H1 (cell line): Measurements from ENCODE around the gene PDCD7. TPM values are rescaled to one million over a fixed set of nuclear protein-coding genes. Genes with fewer than 3 reads are reported as not detected.

Experiments
- CTCF ChIA-PET: fragments of 300-600 bp; sonication (Branson Sonifier 250); formaldehyde crosslinking; loops from one replicate; lab custom pipeline; 2021; ENCODE audit not compliant: partially characterized antibody; lab: Charles Lee
- POLR2A ChIA-PET: fragments of 300-600 bp; sonication (Branson Sonifier 250); formaldehyde crosslinking; loops from one replicate; lab custom pipeline; 2021; ENCODE audit warnings: inconsistent platforms; ENCODE audit not compliant: partially characterized antibody; lab: Charles Lee
- DNase-seq, 2 experiments: peaks; one replicate each; pipeline versions ENCODE4 v3.0.0 to v3.0.0-alpha.2; 2010 to 2022; ENCODE audit warnings: low spot score in 2 of 2, low read depth in 1 of 2, mixed read lengths in 1 of 2
- FAIRE-seq: peaks from 2 replicates; lab custom pipeline; 2011; peaks lifted over from hg19 to GRCh38; lab: Jason Lieb, UNC
- H2AFZ ChIP-seq: 2 replicates; pipeline ENCODE4 v1.8.1; 2012; ENCODE audit warnings: low read length, inconsistent platforms
- H2AK5ac ChIP-seq: 2 replicates; pipeline ENCODE4 v1.6.1; 2013; ENCODE audit warnings: low read depth, low read length
- H2BK120ac ChIP-seq: replicated peaks from 2 replicates; pipeline ENCODE3; 2013; ENCODE audit warnings: low read depth, low read length, inconsistent platforms
- H2BK12ac ChIP-seq: 2 replicates; pipeline ENCODE4 v1.6.1; 2013; ENCODE audit warnings: low read depth, low read length
- H2BK15ac ChIP-seq: 2 replicates; pipeline ENCODE4 v1.6.1; 2013; ENCODE audit warnings: low read length
- H2BK20ac ChIP-seq: 2 replicates; pipeline ENCODE4 v1.6.1; 2013; ENCODE audit warnings: low read length
- H2BK5ac ChIP-seq: 2 replicates; pipeline ENCODE4 v1.6.1; 2013; ENCODE audit warnings: low read depth, low read length
- H3K14ac ChIP-seq: 2 replicates; pipeline ENCODE4 v1.6.1; 2013; ENCODE audit warnings: inconsistent platforms; ENCODE audit not compliant: insufficient read length
- H3K18ac ChIP-seq: 2 replicates; pipeline ENCODE4 v1.6.1; 2013; ENCODE audit warnings: low read length; ENCODE audit errors: extremely low read depth
- H3K23ac ChIP-seq: 2 replicates; pipeline ENCODE4 v1.6.1; 2013; ENCODE audit warnings: inconsistent platforms; ENCODE audit not compliant: insufficient read length
- H3K23me2 ChIP-seq: 2 replicates; pipeline ENCODE4 v1.6.1; 2013; ENCODE audit warnings: low read depth, low read length
- H3K27ac ChIP-seq: 2 replicates; pipeline ENCODE4 v1.6.1; 2011; ENCODE audit warnings: low read depth, low read length, inconsistent platforms
- H3K27me3 ChIP-seq, 4 experiments: replicated peaks in 1 of 4; 1 replicate in 1 of 4; 2 replicates in 3 of 4; pipeline versions ENCODE4 v1.6.1 to v1.8.1; 2011 to 2013; ENCODE audit warnings: low read length in 3 of 4, mild to moderate bottlenecking in 3 of 4, inconsistent platforms in 2 of 4, mixed read lengths in 2 of 4, moderate library complexity in 1 of 4; ENCODE audit not compliant: control insufficient read depth in 3 of 4, insufficient read depth in 3 of 4; ENCODE audit errors: extremely low read depth in 1 of 4
- H3K36me3 ChIP-seq, 4 experiments: 2 replicates each; pipeline versions ENCODE4 v1.6.1 to v1.8.1; 2011 to 2013; ENCODE audit warnings: mild to moderate bottlenecking in 4 of 4, low read length in 3 of 4, moderate library complexity in 2 of 4, control low read depth in 1 of 4, inconsistent platforms in 1 of 4; ENCODE audit not compliant: insufficient read depth in 4 of 4, control insufficient read depth in 2 of 4
- H3K4ac ChIP-seq: replicated peaks from 2 replicates; pipeline ENCODE3; 2013; ENCODE audit warnings: low read length, low read depth, mixed read lengths, inconsistent platforms; ENCODE audit not compliant: insufficient read length
- H3K4me1 ChIP-seq, 4 experiments: replicated peaks in 1 of 4; 1 replicate in 1 of 4; 2 replicates in 3 of 4; pipeline versions ENCODE4 v1.6.1 to v1.8.1; 2011 to 2013; ENCODE audit warnings: low read length in 3 of 4, inconsistent platforms in 2 of 4, mixed read lengths in 1 of 4; ENCODE audit not compliant: insufficient read depth in 4 of 4, control insufficient read depth in 3 of 4
- H3K4me2 ChIP-seq, 2 experiments: 2 replicates each; pipeline versions ENCODE4 v1.6.1 to v1.8.1; 2011 to 2013; ENCODE audit warnings: low read depth in 2 of 2, low read length in 2 of 2, control low read depth in 1 of 2, inconsistent platforms in 1 of 2, mild to moderate bottlenecking in 1 of 2; ENCODE audit not compliant: insufficient read depth in 1 of 2
- H3K4me3 ChIP-seq, 4 experiments: fragments of 200-600, 300-600 bp in 1 of 4; sonication (generic), shearing (Covaris generic), sonication (Bioruptor Twin) in 1 of 4; 2 replicates each; pipeline versions ENCODE4 v1.5.1 to v1.8.1; 2011 to 2016; ENCODE audit warnings: low read length in 4 of 4, low read depth in 3 of 4, control low read depth in 2 of 4, inconsistent platforms in 2 of 4, mild to moderate bottlenecking in 2 of 4, mixed read lengths in 1 of 4, moderate library complexity in 1 of 4; ENCODE audit not compliant: insufficient read depth in 2 of 4; ENCODE audit errors: extremely low read depth in 1 of 4
- H3K56ac ChIP-seq: replicated peaks from 2 replicates; pipeline ENCODE3; 2013; ENCODE audit warnings: low read depth, mild to moderate bottlenecking, mixed read lengths, low read length, inconsistent platforms; ENCODE audit not compliant: insufficient read length
- H3K79me1 ChIP-seq: 2 replicates; pipeline ENCODE4 v1.6.1; 2013; ENCODE audit warnings: low read depth, low read length, control low read depth
- H3K79me2 ChIP-seq, 2 experiments: 2 replicates each; pipeline versions ENCODE4 v1.6.1 to v1.8.1; 2012 to 2013; ENCODE audit warnings: low read length in 2 of 2, mild to moderate bottlenecking in 2 of 2, inconsistent platforms in 1 of 2; ENCODE audit not compliant: insufficient read depth in 2 of 2, control insufficient read depth in 1 of 2
- H3K9ac ChIP-seq, 4 experiments: replicated peaks in 1 of 4; 1 replicate in 1 of 4; 2 replicates in 3 of 4; pipeline versions ENCODE4 v1.6.1 to v1.8.1; 2011 to 2013; ENCODE audit warnings: low read depth in 3 of 4, low read length in 3 of 4, control low read depth in 2 of 4, mild to moderate bottlenecking in 2 of 4, moderate library complexity in 2 of 4, inconsistent platforms in 1 of 4; ENCODE audit errors: extremely low read depth in 1 of 4
- H3K9me3 ChIP-seq, 2 experiments: 2 replicates each; pipeline versions ENCODE4 v1.6.1 to v1.8.1; 2012 to 2013; ENCODE audit warnings: mild to moderate bottlenecking in 2 of 2, moderate library complexity in 2 of 2, control low read depth in 1 of 2, inconsistent platforms in 1 of 2, low read depth in 1 of 2, low read length in 1 of 2, mixed read lengths in 1 of 2; ENCODE audit not compliant: insufficient read depth in 2 of 2
- H4K20me1 ChIP-seq, 2 experiments: replicated peaks in 1 of 2; 2 replicates each; pipeline versions ENCODE3 to v1.8.1; 2011 to 2013; ENCODE audit warnings: inconsistent platforms in 2 of 2, low read length in 2 of 2, mild to moderate bottlenecking in 1 of 2; ENCODE audit not compliant: insufficient read depth in 2 of 2, control insufficient read depth in 1 of 2
- H4K5ac ChIP-seq: 2 replicates; pipeline ENCODE4 v1.6.1; 2013; ENCODE audit warnings: low read length, low read depth, mixed read lengths, inconsistent platforms; ENCODE audit not compliant: insufficient read length
- H4K8ac ChIP-seq: 2 replicates; pipeline ENCODE4 v1.8.0; 2013; ENCODE audit warnings: mild to moderate bottlenecking, moderate library complexity, low read length, inconsistent platforms; ENCODE audit not compliant: insufficient read depth; ENCODE audit errors: extremely low read depth
- H4K91ac ChIP-seq: replicated peaks from 2 replicates; pipeline ENCODE3; 2013; ENCODE audit warnings: low read length, mixed read lengths, inconsistent platforms; ENCODE audit not compliant: insufficient read length
- CREB1 ChIP-seq: IDR thresholded peaks from 2 replicates; pipeline ENCODE4 v1.6.1; 2012; ENCODE audit warnings: inconsistent platforms
- SAP30 ChIP-seq: fragments of 300-600 bp; sonication (generic); IDR thresholded peaks from 2 replicates; pipeline ENCODE4 v1.7.1; 2012; ENCODE audit warnings: low read length, moderate library complexity, mild to moderate bottlenecking, inconsistent platforms; ENCODE audit not compliant: insufficient read depth, insufficient replicate concordance
- WGBS, 2 experiments: shearing (Covaris generic) in 1 of 2; methylation state at CpG; one replicate each; pipeline versions ENCODE4 v1.1.6 to v1.1.7; 2013 to 2015; ENCODE audit warnings: low lambda C conversion rate in 2 of 2, mixed read lengths in 2 of 2, inconsistent platforms in 1 of 2, low coverage in 1 of 2, missing lambda C conversion rate in 1 of 2; ENCODE audit not compliant: insufficient replicate concordance in 2 of 2, insufficient coverage in 1 of 2, insufficient read length in 1 of 2; ENCODE audit errors: extremely low coverage in 1 of 2, missing lambda C conversion rate in 1 of 2; 5-methylcytosine and 5-hydroxymethylcytosine counted together
- polyA plus RNA-seq, 7 experiments: library from polyadenylated mRNA; depleted of rRNA in 3 of 7; stranded (reverse) in 5 of 7; unstranded in 2 of 7; fragments of >200 nt in 5 of 7; fragments of 200-250 nt in 2 of 7; gene quantifications; 1 replicate in 5 of 7; 2 replicates in 1 of 7; 4 replicates in 1 of 7; pipeline versions ENCODE4 v1.2.1 to v1.2.3, GENCODE V29; 2011 to 2013; ENCODE audit warnings: missing spikeins in 2 of 7, mixed read lengths in 2 of 7
- total RNA-seq: library from RNA; stranded (reverse); fragmentation: NEBNext Ultra II Directional; extraction: Animal tissue kit (Norgen Biotek cat#: 25700); gene quantifications from 2 replicates; pipeline ENCODE4 v1.2.1, GENCODE V29; 2021

Gene PDCD7
- total and polyA plus RNA-seq, 2 of the 8 experiments (the other 6 are each of a cell fraction or from before 2014, with no cell fraction given), result 11.5 to 25.6 TPM

DNA sequence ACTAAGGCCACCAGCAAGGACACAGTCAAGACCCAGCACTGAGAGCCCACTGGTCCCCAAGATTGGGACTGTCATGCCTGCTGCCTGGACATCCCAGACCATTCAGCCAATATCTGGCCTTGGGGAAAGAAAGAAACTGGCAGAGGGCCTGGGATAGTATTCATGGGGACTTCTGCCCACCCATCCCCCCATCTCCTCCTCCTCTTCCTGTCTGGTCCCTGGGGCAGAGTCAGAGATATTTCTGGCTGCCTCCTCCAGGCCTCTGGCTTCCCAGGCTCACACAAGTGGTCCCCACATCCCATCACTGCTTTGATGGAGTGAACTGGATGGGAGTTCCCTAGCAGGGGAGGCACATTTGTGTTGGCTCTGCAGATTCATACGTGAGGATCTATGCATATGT, 61.6 kb downstream of the PDCD7 start:
- WGBS, 2 experiments, result 100% methylated on average over 1 of the region's 1 CpG; no CpG with 5 or more reads in 1 of the 2 experiments
- H3K27me3 ChIP-seq, result peaks cover 0 to 6% (median 0%) of the 10 kb centered on the region in 4 experiments; a peak in 2 of 7 replicates

More for the DNA sequence above, 61.6 kb downstream of the PDCD7 start:
- no peak overlapping the region for H3K9ac ChIP-seq
- no peak overlapping the region for H2AK5ac ChIP-seq
- no peaks in the 10 kb centered on the region for H3K79me1 ChIP-seq
- FAIRE-seq (no peak), DNase-seq (no peak)
- H4K5ac ChIP-seq, result no peak overlapping the region
- no peak overlapping the region for H3K4ac ChIP-seq
- peaks cover 3% of the 10 kb centered on the region in 2 experiments; a peak in 2 of 4 replicates for H3K9me3 ChIP-seq
- no peak overlapping the region for H2BK20ac ChIP-seq
- H3K4me3 ChIP-seq, result no peak overlapping the region
- no peaks in the 10 kb centered on the region for H3K36me3 ChIP-seq
- peaks cover 6% of the 10 kb centered on the region; the same call in 1 of the 2 replicates for H3K23me2 ChIP-seq
- no peak overlapping the region for H2BK5ac ChIP-seq
- no peaks in the 10 kb centered on the region for H4K20me1 ChIP-seq
- ChIA-PET POLR2A (interaction anchor here (1.3 kb wide), 1 partner anchor 10 kb away, joined by 4 read pairs; no protein-coding TSS in a partner anchor), CTCF (interaction anchor here (7.3 to 32.9 kb wide), 2 partner anchors 13 to 18 kb away, joined by 82 to 1213 read pairs; partner anchors contain the start of genes RASL12 and SLC51B)
- no peak overlapping the region for H3K18ac ChIP-seq
- H3K27ac ChIP-seq, result no peak overlapping the region
- H4K8ac ChIP-seq, result no peak overlapping the region
- peak overlapping the region; percentile 60; the same call in 1 of the 2 replicates for H2BK12ac ChIP-seq
- peaks cover 5 to 16% (median 7%) of the 10 kb centered on the region in 4 experiments for H3K4me1 ChIP-seq
- no peak overlapping the region for H2AFZ ChIP-seq
- no peak for TF ChIP-seq SAP30
- no peak for TF ChIP-seq CREB1
- H4K91ac ChIP-seq, result no peak overlapping the region
- H3K4me2 ChIP-seq, result no peak overlapping the region
- H3K79me2 ChIP-seq, result no peaks in the 10 kb centered on the region; a peak in 1 of 4 replicates
- no peak overlapping the region for H3K14ac ChIP-seq
- H3K56ac ChIP-seq, result no peak overlapping the region
- no peak overlapping the region for H2BK120ac ChIP-seq
- H2BK15ac ChIP-seq, result no peak overlapping the region
- H3K23ac ChIP-seq, result no peak overlapping the region
